ENCODE measurements around the gene FEN1. TPM values are rescaled to one million over a fixed set of nuclear protein-coding genes. Genes with fewer than 3 reads are reported as not detected.

FEN1 gene
- polyA plus RNA-seq, 1 of the 3 experiments (the other 2 are of a cell fraction) = 35.9 TPM

GRCh38 chr11:61778920-61779650 is 13.6 kb upstream of the FEN1 start:
- Histone ChIP-seq H4K20me1 (ENCODE audit: insufficient read depth) (no peaks in the 10 kb centered on the region), H3K27me3 (ENCODE audit: insufficient read depth) (no peaks in the 10 kb centered on the region), H3K9me3 (no peaks in the 10 kb centered on the region), H3K79me2 (ENCODE audit: insufficient read depth) (no peaks in the 10 kb centered on the region), H3K9ac (no peak overlapping the region), H3K9me2 (no peaks in the 10 kb centered on the region), H3K36me3 (replicated peaks in 1 of 2; ENCODE audit: control insufficient read depth in 1 of 2, insufficient read depth in 2 of 2, low read length in 1 of 2) (peaks cover 0 to under 1% of the 10 kb centered on the region in 2 experiments), H3K4me3 (ENCODE audit: low read depth in 2 of 2, low read length in 1 of 2) (no peak overlapping the region), H3F3A (replicated peaks; ENCODE audit: insufficient read depth) (no peaks in the 10 kb centered on the region), H3K4me2 (no peak overlapping the region), H2AFZ (ENCODE audit: low read depth) (no peak overlapping the region), H3K4me1 (ENCODE audit: control insufficient read depth in 1 of 2, insufficient read depth in 2 of 2, low read depth in 1 of 2, low read length in 1 of 2) (peaks cover 0 to 32% of the 10 kb centered on the region in 2 experiments; a peak in 1 of 4 replicates), H3K27ac (ENCODE audit: low read depth in 2 of 2, low read length in 1 of 2) (no peak overlapping the region)
- no peak for DNase-seq
- WGBS (ENCODE audit: low lambda C conversion rate) = 92% methylated on average over 5 of the region's 24 CpGs
- TF ChIP-seq RXRA (IDR thresholded peaks at IDR 0.05; ENCODE audit: borderline replicate concordance, low read depth) (no peak), GATA2 (CRISPR knock-in tag; IDR thresholded peaks at IDR 0.05) (no peak), RFX5 (IDR thresholded peaks at IDR 0.05; ENCODE audit: low read length) (no peak), FOXM1 (IDR thresholded peaks at IDR 0.05; ENCODE audit: low read depth) (no peak), RCOR1 (IDR thresholded peaks at IDR 0.05; ENCODE audit: low read length) (no peak)
- POLR2A ChIA-PET = no interaction called here
- CTCF ChIA-PET = interaction anchor here (1.0 to 10.8 kb wide), 8 partner anchors 9 to 37 kb away, joined by 3 to 78 read pairs (median 5); partner anchors contain the start of gene MYRF

DNA sequence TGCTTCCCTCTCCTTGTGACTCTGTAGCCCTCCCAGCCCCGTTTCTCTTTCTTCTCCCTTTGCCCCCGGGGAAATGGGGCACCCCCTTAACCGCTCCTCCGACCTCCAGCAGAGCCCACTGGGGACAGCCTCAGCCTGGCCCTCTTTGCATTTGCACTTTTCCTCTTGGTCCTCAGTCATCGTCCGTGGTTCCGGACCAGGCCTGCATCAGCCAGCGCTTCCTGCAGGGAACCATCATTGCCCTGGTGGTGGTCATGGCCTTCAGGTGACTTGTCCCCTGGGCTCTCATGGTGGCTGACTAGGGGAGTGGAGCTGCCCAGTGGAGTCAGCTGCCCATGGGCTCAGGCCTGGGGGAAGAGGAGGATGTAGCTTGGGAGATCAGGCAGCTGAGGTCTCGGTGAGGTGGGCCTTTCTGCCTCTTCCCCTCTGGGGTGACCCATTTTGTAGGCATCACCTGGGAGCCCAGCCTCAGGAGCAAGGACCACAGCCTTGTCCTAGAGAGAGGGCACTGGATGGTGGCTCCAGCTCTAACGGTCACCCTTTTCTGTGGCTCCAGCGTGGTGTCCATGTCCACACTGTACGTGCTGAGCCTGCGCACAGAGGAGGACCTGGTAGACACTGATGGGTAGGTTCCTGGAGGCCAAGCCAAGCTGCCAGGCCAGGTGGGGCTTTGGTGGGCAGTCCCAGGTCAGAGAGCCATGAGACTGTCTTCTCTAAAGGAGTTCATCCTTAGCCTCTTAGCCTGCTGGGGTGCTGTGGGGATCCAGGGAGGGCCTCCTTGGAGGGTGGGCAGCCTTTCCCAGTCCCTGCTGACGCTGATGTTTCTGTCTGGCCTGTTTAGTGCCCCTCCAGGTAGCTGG is 12.8 kb upstream of the FEN1 start:
- H3K9ac ChIP-seq = no peak overlapping the region
- peaks cover 0 to 31% of the 10 kb centered on the region in 2 experiments; a peak in 1 of 4 replicates for H3K4me1 ChIP-seq (ENCODE audit: control insufficient read depth in 1 of 2, insufficient read depth in 2 of 2, low read depth in 1 of 2, low read length in 1 of 2)
- WGBS (ENCODE audit: low lambda C conversion rate) = 95% methylated on average over 13 of the region's 14 CpGs
- TF ChIP-seq TCF12 (IDR thresholded peaks at IDR 0.05) = no peak
- TF ChIP-seq EZH2phosphoT487 (IDR thresholded peaks at IDR 0.05; ENCODE audit: borderline replicate concordance, low read depth) = no peak
- H4K20me1 ChIP-seq (ENCODE audit: insufficient read depth) = no peaks in the 10 kb centered on the region
- H3K4me3 ChIP-seq (ENCODE audit: low read depth in 2 of 2, low read length in 1 of 2) = no peak overlapping the region
- no peaks in the 10 kb centered on the region for H3K9me2 ChIP-seq
- no peaks in the 10 kb centered on the region for H3F3A ChIP-seq (replicated peaks; ENCODE audit: insufficient read depth)
- no peaks in the 10 kb centered on the region for H3K79me2 ChIP-seq (ENCODE audit: insufficient read depth)
- H3K36me3 ChIP-seq (replicated peaks in 1 of 2; ENCODE audit: control insufficient read depth in 1 of 2, insufficient read depth in 2 of 2, low read length in 1 of 2) = peaks cover 0 to 8% of the 10 kb centered on the region in 2 experiments
- no peak overlapping the region for H3K4me2 ChIP-seq
- ChIA-PET POLR2A (interaction anchor here (0.7 to 1.2 kb wide), 3 partner anchors 10 to 17 kb away, joined by 3 read pairs; no protein-coding TSS in a partner anchor), CTCF (interaction anchor here (0.7 to 10.8 kb wide), 13 partner anchors 8 to 110 kb away, joined by 3 to 78 read pairs (median 4); partner anchors contain the start of gene MYRF)
- no peak for DNase-seq
- no peak overlapping the region for H3K27ac ChIP-seq (ENCODE audit: low read depth in 2 of 2, low read length in 1 of 2)
- no peaks in the 10 kb centered on the region for H3K9me3 ChIP-seq
- no peaks in the 10 kb centered on the region for H3K27me3 ChIP-seq (ENCODE audit: insufficient read depth)
- no peak overlapping the region for H2AFZ ChIP-seq (ENCODE audit: low read depth)

DNA sequence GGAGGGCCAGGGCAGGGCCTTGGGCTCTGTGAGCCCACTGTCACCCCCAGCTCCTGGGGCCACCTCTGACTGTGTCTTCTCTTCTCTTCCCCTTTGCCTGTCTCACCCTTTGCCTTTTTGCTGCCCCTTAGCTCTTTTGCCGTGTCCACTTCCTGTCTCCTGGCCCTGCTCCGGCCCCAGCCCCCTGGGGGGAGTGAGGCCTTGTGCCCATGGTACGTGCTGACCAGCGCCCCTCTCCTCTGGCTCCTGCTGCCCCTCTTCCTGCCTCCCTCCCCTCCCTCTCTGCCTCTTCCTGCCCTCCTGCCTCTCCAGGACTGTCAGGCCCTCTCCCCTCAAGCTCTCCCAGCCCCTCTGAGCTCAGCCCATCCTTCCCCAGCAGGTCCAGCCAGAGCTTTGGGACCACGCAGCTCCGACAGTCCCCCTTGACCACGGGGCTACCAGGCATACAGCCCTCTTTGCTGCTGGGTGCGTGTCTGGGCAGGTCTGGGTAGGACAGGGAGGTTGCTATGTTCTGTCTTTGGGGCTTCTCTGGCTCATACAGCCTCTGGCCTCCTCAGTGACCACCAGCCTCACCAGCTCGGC is 12.0 kb upstream of the FEN1 start:
- no peaks in the 10 kb centered on the region for H3K27me3 ChIP-seq (ENCODE audit: insufficient read depth)
- no peak overlapping the region for H2AFZ ChIP-seq (ENCODE audit: low read depth)
- no peaks in the 10 kb centered on the region for H3F3A ChIP-seq (replicated peaks; ENCODE audit: insufficient read depth)
- H3K79me2 ChIP-seq (ENCODE audit: insufficient read depth) = no peaks in the 10 kb centered on the region
- H3K4me3 ChIP-seq (ENCODE audit: low read depth in 2 of 2, low read length in 1 of 2) = no peak overlapping the region
- no peak overlapping the region for H3K9ac ChIP-seq
- H3K4me2 ChIP-seq = no peak overlapping the region
- H3K36me3 ChIP-seq (replicated peaks in 1 of 2; ENCODE audit: control insufficient read depth in 1 of 2, insufficient read depth in 2 of 2, low read length in 1 of 2) = peaks cover 0 to 16% of the 10 kb centered on the region in 2 experiments
- ChIA-PET POLR2A (interaction anchor here (0.9 to 1.2 kb wide), 2 partner anchors 16 kb away, joined by 3 read pairs; no protein-coding TSS in a partner anchor), CTCF (interaction anchor here (0.7 to 10.8 kb wide), 9 partner anchors 7 to 109 kb away, joined by 3 to 78 read pairs (median 5); no protein-coding TSS in a partner anchor)
- DNase-seq = no peak
- no peaks in the 10 kb centered on the region for H4K20me1 ChIP-seq (ENCODE audit: insufficient read depth)
- H3K9me3 ChIP-seq = no peaks in the 10 kb centered on the region
- WGBS (ENCODE audit: low lambda C conversion rate) = 92% methylated on average over 8 of the region's 9 CpGs
- H3K9me2 ChIP-seq = no peaks in the 10 kb centered on the region
- H3K4me1 ChIP-seq (ENCODE audit: control insufficient read depth in 1 of 2, insufficient read depth in 2 of 2, low read depth in 1 of 2, low read length in 1 of 2) = peaks cover 0 to 31% of the 10 kb centered on the region in 2 experiments; a peak in 1 of 4 replicates
- peak overlapping the region in 1 of 2 experiments; percentile 6; a peak in 1 of 4 replicates for H3K27ac ChIP-seq (ENCODE audit: low read depth in 2 of 2, low read length in 1 of 2)
- TF ChIP-seq PBX3 (IDR thresholded peaks at IDR 0.05) (no peak), MAX (IDR thresholded peaks at IDR 0.05; ENCODE audit: low read depth) (no peak), FOSL2 (IDR thresholded peaks at IDR 0.05; ENCODE audit: borderline replicate concordance, low read depth) (no peak), TCF12 (IDR thresholded peaks at IDR 0.05) (no peak), EP300 (IDR thresholded peaks at IDR 0.05; ENCODE audit: borderline replicate concordance in 1 of 2, low read depth in 1 of 2, low read length in 1 of 2) (no peak), JUND (IDR thresholded peaks at IDR 0.05) (no peak), EZH2phosphoT487 (IDR thresholded peaks at IDR 0.05; ENCODE audit: borderline replicate concordance, low read depth) (no peak), RXRA (IDR thresholded peaks at IDR 0.05; ENCODE audit: borderline replicate concordance, low read depth) (no peak), GABPA (IDR thresholded peaks at IDR 0.05; ENCODE audit: low read depth) (no peak), NRF1 (IDR thresholded peaks at IDR 0.05; ENCODE audit: low read depth, low read length) (no peak)
- TF ChIP-seq, protein P1, sequence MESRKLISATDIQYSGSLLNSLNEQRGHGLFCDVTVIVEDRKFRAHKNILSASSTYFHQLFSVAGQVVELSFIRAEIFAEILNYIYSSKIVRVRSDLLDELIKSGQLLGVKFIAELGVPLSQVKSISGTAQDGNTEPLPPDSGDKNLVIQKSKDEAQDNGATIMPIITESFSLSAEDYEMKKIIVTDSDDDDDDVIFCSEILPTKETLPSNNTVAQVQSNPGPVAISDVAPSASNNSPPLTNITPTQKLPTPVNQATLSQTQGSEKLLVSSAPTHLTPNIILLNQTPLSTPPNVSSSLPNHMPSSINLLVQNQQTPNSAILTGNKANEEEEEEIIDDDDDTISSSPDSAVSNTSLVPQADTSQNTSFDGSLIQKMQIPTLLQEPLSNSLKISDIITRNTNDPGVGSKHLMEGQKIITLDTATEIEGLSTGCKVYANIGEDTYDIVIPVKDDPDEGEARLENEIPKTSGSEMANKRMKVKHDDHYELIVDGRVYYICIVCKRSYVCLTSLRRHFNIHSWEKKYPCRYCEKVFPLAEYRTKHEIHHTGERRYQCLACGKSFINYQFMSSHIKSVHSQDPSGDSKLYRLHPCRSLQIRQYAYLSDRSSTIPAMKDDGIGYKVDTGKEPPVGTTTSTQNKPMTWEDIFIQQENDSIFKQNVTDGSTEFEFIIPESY (IDR thresholded peaks at IDR 0.05; ENCODE audit: borderline replicate concordance, low read depth) = no peak
